ENCODE data around the gene IFIT1B. TPM values are rescaled to one million over a fixed set of nuclear protein-coding genes. Genes with fewer than 3 reads are reported as not detected.

IFIT1B gene
- total and polyA plus RNA-seq, 12 donors, result 0.21 TPM; not detected in 11

GRCh38 chr10:89343089-89343767 lies 34.6 kb upstream of the IFIT1B start:
- 80 to 85% methylated on average over 5 of the region's 5 CpGs for WGBS, 2 donors
- Histone ChIP-seq H3K4me3 (no peak overlapping the region), H3K36me3 (peaks cover 0 to 37% (median 22%) of the 10 kb centered on the region in 9 donors), H3K27ac (peak overlapping the region in 4 of 10 donors; percentile 1 to 55 (median 24)), H3K27me3 (no peaks in the 10 kb centered on the region), H3K9me3 (no peaks in the 10 kb centered on the region), H3K4me1 (peaks cover 7 to 72% (median 34%) of the 10 kb centered on the region in 9 donors)
- intact Hi-C loops (cut with DNase I), result no loop called here
- ATAC-seq (no peak), DNase-seq (no peak)
- no peak for TF ChIP-seq CTCF (IDR thresholded peaks at IDR 0.05)

- H3K9me3 ChIP-seq, result no peaks in the 10 kb centered on the region
- H3K36me3 ChIP-seq, result peaks cover 0 to 28% (median 12%) of the 10 kb centered on the region in 9 donors
- intact Hi-C loops (cut with DNase I), result no loop called here
- peaks cover 13 to 76% (median 43%) of the 10 kb centered on the region in 9 donors for H3K4me1 ChIP-seq
- TF ChIP-seq CTCF (IDR thresholded peaks at IDR 0.05), result no peak
- H3K4me3 ChIP-seq, result no peak overlapping the region
- ATAC-seq, result no peak
- no peak overlapping the region for H3K27ac ChIP-seq
- WGBS, 2 donors, result 65 to 70% methylated on average over 2 of the region's 2 CpGs
- no peak for DNase-seq
- H3K27me3 ChIP-seq, result no peaks in the 10 kb centered on the region
Observed at GRCh38 chr10:89344156-89344555, 33.7 kb upstream of the IFIT1B start.

- no peak for DNase-seq
- no peak for ATAC-seq
- intact Hi-C loops (cut with DNase I), result no loop called here
- no peak for TF ChIP-seq CTCF (IDR thresholded peaks at IDR 0.05)
- H3K4me3 ChIP-seq, result no peak overlapping the region
- H3K27me3 ChIP-seq, result no peaks in the 10 kb centered on the region
- peak overlapping the region in 4 of 10 donors; percentile 3 to 89 (median 80) for H3K27ac ChIP-seq
- WGBS, 2 donors, result 94 to 97% methylated on average over 4 of the region's 4 CpGs
- H3K36me3 ChIP-seq, result peaks cover 0 to 15% (median 5%) of the 10 kb centered on the region in 9 donors
- peaks cover 14 to 77% (median 54%) of the 10 kb centered on the region in 9 donors for H3K4me1 ChIP-seq
- no peaks in the 10 kb centered on the region for H3K9me3 ChIP-seq
Observed at GRCh38 chr10:89345367-89346000, 32.4 kb upstream of the IFIT1B start.

- no peak overlapping the region for H3K4me3 ChIP-seq
- 57 to 69% methylated on average over 4 of the region's 4 CpGs for WGBS, 2 donors
Observed at GRCh38 chr10:89346405-89347254, 31.2 kb upstream of the IFIT1B start.

More at GRCh38 chr10:89346405-89347254, 31.2 kb upstream of the IFIT1B start:
- TF ChIP-seq CTCF (IDR thresholded peaks at IDR 0.05), result no peak
- Histone ChIP-seq H3K9me3 (no peaks in the 10 kb centered on the region), H3K4me1 (peaks cover 18 to 80% (median 65%) of the 10 kb centered on the region in 9 donors), H3K36me3 (peaks cover 0 to 4% (median 0%) of the 10 kb centered on the region in 9 donors), H3K27me3 (no peaks in the 10 kb centered on the region), H3K27ac (peak overlapping the region in 9 of 10 donors; percentile 47 to 89 (median 76))
- peak in 7 of 8 donors; percentile 21 to 76 (median 64) for ATAC-seq
- DNase-seq, result no peak
- intact Hi-C loops (cut with DNase I), result loop anchor here in 1 of 10 donors (2.0 kb wide), 1 partner anchor 18 kb away; no protein-coding TSS in a partner anchor
